GM12878 (cell line): ENCODE results near the gene VASH2.

Source experiments
- CBFB ChIP-seq: IDR thresholded peaks from 2 replicates; pipeline ENCODE4 v1.6.1; 2016; ENCODE audit warnings: antibody characterized with exemption, low read depth
- EP300 ChIP-seq, 2 experiments: fragments of 150-350 bp in 1 of 2; IDR thresholded peaks; 2 replicates each; pipeline ENCODE4 v1.6.1; 2011 to 2012; ENCODE audit warnings: low read depth in 2 of 2, low read length in 2 of 2, borderline replicate concordance in 1 of 2, improper control_type of control experiment in 1 of 2, inconsistent platforms in 1 of 2; ENCODE audit not compliant: control insufficient read depth in 1 of 2
- EZH2 ChIP-seq: IDR thresholded peaks from 2 replicates; pipeline ENCODE4 v1.6.1; 2012; ENCODE audit warnings: low read depth, mild to moderate bottlenecking, control low read depth, inconsistent platforms, low read length, borderline replicate concordance; ENCODE audit not compliant: control insufficient read depth
- NR2C2 ChIP-seq: IDR thresholded peaks from 2 replicates; pipeline ENCODE4 v1.6.1; 2011; ENCODE audit warnings: borderline replicate concordance, low read depth; ENCODE audit not compliant: control insufficient read depth, insufficient read length
- PRDM15 ChIP-seq: fragments of 450-650 bp; formaldehyde crosslinking; IDR thresholded peaks from 2 replicates; pipeline ENCODE4 v1.4.0; 2020; ENCODE audit warnings: mild to moderate bottlenecking, moderate library complexity
- SMARCA5 ChIP-seq: fragments of 450-650 bp; IDR thresholded peaks from 2 replicates; pipeline ENCODE4 v1.6.1; 2017; ENCODE audit warnings: mild to moderate bottlenecking
- TCF3 ChIP-seq: IDR thresholded peaks from 2 replicates; pipeline ENCODE4 v1.6.1; 2012; ENCODE audit warnings: low read depth, mild to moderate bottlenecking, low read length, borderline replicate concordance; ENCODE audit not compliant: insufficient read depth
- ZNF687 ChIP-seq: fragments of 450-650 bp; IDR thresholded peaks from 2 replicates; pipeline ENCODE4 v1.6.1; 2017; ENCODE audit warnings: mild to moderate bottlenecking, moderate library complexity
- TF ChIP-seq, protein P1 (sequence below), 3 experiments: IDR thresholded peaks in 2 of 3; conservative IDR thresholded peaks in 1 of 3; 2 replicates each; pipeline ENCODE4 v1.5.1; 2011; ENCODE audit warnings: low read depth in 3 of 3, low read length in 3 of 3, mild to moderate bottlenecking in 3 of 3, control low read depth in 2 of 3, moderate library complexity in 2 of 3, inconsistent platforms in 1 of 3, mixed read lengths in 1 of 3; ENCODE audit not compliant: control insufficient read depth in 2 of 3, insufficient read depth in 1 of 3; ENCODE audit errors: extremely low read depth in 1 of 3
- TF ChIP-seq, protein P2 (sequence below): IDR thresholded peaks from 2 replicates; pipeline ENCODE4 v1.6.1; 2012; ENCODE audit warnings: low read depth, low read length, improper control_type of control experiment
- TF ChIP-seq, protein P3 (sequence below): IDR thresholded peaks from 2 replicates; pipeline ENCODE4 v1.6.1; 2011; ENCODE audit warnings: low read depth, low read length, improper control_type of control experiment, borderline replicate concordance
- TF ChIP-seq, protein P4 (sequence below): IDR thresholded peaks from 2 replicates; pipeline ENCODE4 v1.6.1; 2012; ENCODE audit warnings: improper control_type of control experiment, low read depth, low read length; ENCODE audit not compliant: insufficient replicate concordance

DNA sequence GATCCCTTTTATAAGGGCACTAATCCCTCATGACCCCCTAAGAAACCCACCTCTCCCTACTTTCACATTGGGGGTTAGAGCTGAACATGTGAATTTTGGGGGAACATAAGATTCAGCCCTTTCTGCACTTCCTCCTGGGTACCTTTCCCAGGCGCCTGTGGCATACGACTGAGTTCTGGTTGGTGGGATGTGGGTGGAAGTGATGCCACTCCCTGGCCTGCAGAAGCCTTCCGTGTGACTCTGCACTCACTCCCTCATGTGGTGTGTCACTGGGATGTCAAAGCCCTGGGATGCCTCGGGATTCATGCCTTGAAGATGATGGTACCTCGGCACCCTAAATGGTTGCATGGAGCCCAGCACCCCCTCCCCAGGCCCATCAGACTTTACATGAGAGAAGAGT, 28.3 kb upstream of the VASH2 start:
- TF ChIP-seq, protein P1, sequence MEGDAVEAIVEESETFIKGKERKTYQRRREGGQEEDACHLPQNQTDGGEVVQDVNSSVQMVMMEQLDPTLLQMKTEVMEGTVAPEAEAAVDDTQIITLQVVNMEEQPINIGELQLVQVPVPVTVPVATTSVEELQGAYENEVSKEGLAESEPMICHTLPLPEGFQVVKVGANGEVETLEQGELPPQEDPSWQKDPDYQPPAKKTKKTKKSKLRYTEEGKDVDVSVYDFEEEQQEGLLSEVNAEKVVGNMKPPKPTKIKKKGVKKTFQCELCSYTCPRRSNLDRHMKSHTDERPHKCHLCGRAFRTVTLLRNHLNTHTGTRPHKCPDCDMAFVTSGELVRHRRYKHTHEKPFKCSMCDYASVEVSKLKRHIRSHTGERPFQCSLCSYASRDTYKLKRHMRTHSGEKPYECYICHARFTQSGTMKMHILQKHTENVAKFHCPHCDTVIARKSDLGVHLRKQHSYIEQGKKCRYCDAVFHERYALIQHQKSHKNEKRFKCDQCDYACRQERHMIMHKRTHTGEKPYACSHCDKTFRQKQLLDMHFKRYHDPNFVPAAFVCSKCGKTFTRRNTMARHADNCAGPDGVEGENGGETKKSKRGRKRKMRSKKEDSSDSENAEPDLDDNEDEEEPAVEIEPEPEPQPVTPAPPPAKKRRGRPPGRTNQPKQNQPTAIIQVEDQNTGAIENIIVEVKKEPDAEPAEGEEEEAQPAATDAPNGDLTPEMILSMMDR (IDR thresholded peaks at IDR 0.05 in 2 of 3, conservative IDR thresholded peaks at IDR 0.05 in 1 of 3; ENCODE audit: control insufficient read depth in 2 of 3, extremely low read depth in 1 of 3, insufficient read depth in 1 of 3, low read depth in 3 of 3, low read length in 3 of 3): no peak
- no peak for TF ChIP-seq PRDM15
- TF ChIP-seq SMARCA5: no peak
- no peak for TF ChIP-seq EZH2
- TF ChIP-seq, protein P2, sequence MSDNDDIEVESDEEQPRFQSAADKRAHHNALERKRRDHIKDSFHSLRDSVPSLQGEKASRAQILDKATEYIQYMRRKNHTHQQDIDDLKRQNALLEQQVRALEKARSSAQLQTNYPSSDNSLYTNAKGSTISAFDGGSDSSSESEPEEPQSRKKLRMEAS: no peak
- TF ChIP-seq, protein P3, sequence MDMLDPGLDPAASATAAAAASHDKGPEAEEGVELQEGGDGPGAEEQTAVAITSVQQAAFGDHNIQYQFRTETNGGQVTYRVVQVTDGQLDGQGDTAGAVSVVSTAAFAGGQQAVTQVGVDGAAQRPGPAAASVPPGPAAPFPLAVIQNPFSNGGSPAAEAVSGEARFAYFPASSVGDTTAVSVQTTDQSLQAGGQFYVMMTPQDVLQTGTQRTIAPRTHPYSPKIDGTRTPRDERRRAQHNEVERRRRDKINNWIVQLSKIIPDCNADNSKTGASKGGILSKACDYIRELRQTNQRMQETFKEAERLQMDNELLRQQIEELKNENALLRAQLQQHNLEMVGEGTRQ: no peak
- no peak for TF ChIP-seq TCF3
- TF ChIP-seq CBFB: no peak
- TF ChIP-seq EP300 (IDR thresholded peaks at IDR 0.05; ENCODE audit: borderline replicate concordance in 1 of 2, control insufficient read depth in 1 of 2, low read depth in 2 of 2, low read length in 2 of 2): no peak
- TF ChIP-seq NR2C2: no peak
- TF ChIP-seq, protein P4, sequence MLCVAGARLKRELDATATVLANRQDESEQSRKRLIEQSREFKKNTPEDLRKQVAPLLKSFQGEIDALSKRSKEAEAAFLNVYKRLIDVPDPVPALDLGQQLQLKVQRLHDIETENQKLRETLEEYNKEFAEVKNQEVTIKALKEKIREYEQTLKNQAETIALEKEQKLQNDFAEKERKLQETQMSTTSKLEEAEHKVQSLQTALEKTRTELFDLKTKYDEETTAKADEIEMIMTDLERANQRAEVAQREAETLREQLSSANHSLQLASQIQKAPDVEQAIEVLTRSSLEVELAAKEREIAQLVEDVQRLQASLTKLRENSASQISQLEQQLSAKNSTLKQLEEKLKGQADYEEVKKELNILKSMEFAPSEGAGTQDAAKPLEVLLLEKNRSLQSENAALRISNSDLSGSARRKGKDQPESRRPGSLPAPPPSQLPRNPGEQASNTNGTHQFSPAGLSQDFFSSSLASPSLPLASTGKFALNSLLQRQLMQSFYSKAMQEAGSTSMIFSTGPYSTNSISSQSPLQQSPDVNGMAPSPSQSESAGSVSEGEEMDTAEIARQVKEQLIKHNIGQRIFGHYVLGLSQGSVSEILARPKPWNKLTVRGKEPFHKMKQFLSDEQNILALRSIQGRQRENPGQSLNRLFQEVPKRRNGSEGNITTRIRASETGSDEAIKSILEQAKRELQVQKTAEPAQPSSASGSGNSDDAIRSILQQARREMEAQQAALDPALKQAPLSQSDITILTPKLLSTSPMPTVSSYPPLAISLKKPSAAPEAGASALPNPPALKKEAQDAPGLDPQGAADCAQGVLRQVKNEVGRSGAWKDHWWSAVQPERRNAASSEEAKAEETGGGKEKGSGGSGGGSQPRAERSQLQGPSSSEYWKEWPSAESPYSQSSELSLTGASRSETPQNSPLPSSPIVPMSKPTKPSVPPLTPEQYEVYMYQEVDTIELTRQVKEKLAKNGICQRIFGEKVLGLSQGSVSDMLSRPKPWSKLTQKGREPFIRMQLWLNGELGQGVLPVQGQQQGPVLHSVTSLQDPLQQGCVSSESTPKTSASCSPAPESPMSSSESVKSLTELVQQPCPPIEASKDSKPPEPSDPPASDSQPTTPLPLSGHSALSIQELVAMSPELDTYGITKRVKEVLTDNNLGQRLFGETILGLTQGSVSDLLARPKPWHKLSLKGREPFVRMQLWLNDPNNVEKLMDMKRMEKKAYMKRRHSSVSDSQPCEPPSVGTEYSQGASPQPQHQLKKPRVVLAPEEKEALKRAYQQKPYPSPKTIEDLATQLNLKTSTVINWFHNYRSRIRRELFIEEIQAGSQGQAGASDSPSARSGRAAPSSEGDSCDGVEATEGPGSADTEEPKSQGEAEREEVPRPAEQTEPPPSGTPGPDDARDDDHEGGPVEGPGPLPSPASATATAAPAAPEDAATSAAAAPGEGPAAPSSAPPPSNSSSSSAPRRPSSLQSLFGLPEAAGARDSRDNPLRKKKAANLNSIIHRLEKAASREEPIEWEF: no peak
- no peak for TF ChIP-seq ZNF687
